GM12878 (cell line): ENCODE data around the gene TKT.

Experiments used
- BCL11A ChIP-seq: IDR thresholded peaks from 2 replicates; pipeline ENCODE4 v1.6.1; 2011; ENCODE audit warnings: low read depth, low read length
- CTCF ChIP-seq, 3 experiments: IDR thresholded peaks in 2 of 3; conservative IDR thresholded peaks in 1 of 3; 2 replicates each; pipeline ENCODE4 v1.5.1; 2011; ENCODE audit warnings: low read depth in 3 of 3, low read length in 3 of 3, mild to moderate bottlenecking in 3 of 3, control low read depth in 2 of 3, moderate library complexity in 2 of 3, inconsistent platforms in 1 of 3, mixed read lengths in 1 of 3; ENCODE audit not compliant: control insufficient read depth in 2 of 3, insufficient read depth in 1 of 3; ENCODE audit errors: extremely low read depth in 1 of 3
- JUND ChIP-seq: IDR thresholded peaks from 2 replicates; pipeline ENCODE4 v1.6.1; 2012; ENCODE audit warnings: low read depth, mild to moderate bottlenecking, low read length, improper control_type of control experiment, moderate library complexity
- POLR2A ChIP-seq: IDR thresholded peaks from 2 replicates; pipeline ENCODE4 v1.6.1; 2011; ENCODE audit warnings: low read depth, mild to moderate bottlenecking, low read length
- SUZ12 ChIP-seq: fragments of 200-600 bp; sonication (generic); IDR thresholded peaks from one replicate; pipeline ENCODE4 v1.6.1; 2018; ENCODE audit warnings: antibody characterized with exemption, mild to moderate bottlenecking; ENCODE audit not compliant: unreplicated experiment
- YY1 ChIP-seq: IDR thresholded peaks from 2 replicates; pipeline ENCODE4 v1.6.1; 2011; ENCODE audit warnings: low read depth, mild to moderate bottlenecking, low read length
- ZBTB11 ChIP-seq: fragments of 450-650 bp; formaldehyde crosslinking; IDR thresholded peaks from 2 replicates; pipeline ENCODE4 v1.5.0; 2022; ENCODE audit warnings: mild to moderate bottlenecking, missing genetic modification characterization

GRCh38 chr3:53247619-53248018 lies 8.2 kb downstream of the TKT start:
- TF ChIP-seq BCL11A (no peak), POLR2A (no peak), JUND (no peak), YY1 (no peak), CTCF (IDR thresholded peaks at IDR 0.05 in 2 of 3, conservative IDR thresholded peaks at IDR 0.05 in 1 of 3; ENCODE audit: control insufficient read depth in 2 of 3, extremely low read depth in 1 of 3, insufficient read depth in 1 of 3, low read depth in 3 of 3, low read length in 3 of 3) (no peak), SUZ12 (no peak), ZBTB11 (CRISPR knock-in tag) (no peak)
